ENCODE data around the gene METTL25B.

GRCh38 chr1:156694690-156694962, 33.6 kb upstream of the METTL25B start:
- no peak for TF ChIP-seq RAD21 (conservative IDR thresholded peaks at IDR 0.05)
- no peak for TF ChIP-seq CTCF (IDR thresholded peaks at IDR 0.05; ENCODE audit: poor library complexity, severe bottlenecking)
- no peak for TF ChIP-seq EP300 (conservative IDR thresholded peaks at IDR 0.05; ENCODE audit: poor library complexity, severe bottlenecking)
